GM23248 (cell line): ENCODE measurements around the gene ZFAND4.

Source experiments
- EZH2 ChIP-seq: fragments of 200-600 bp; sonication (generic); IDR thresholded peaks from 2 replicates; pipeline ENCODE4 v1.6.1; 2018; ENCODE audit warnings: antibody characterized with exemption, mild to moderate bottlenecking; ENCODE audit not compliant: insufficient read depth, poor library complexity, severe bottlenecking
- EZH2phosphoT487 ChIP-seq: fragments of 200-600 bp; sonication (generic); IDR thresholded peaks from 2 replicates; pipeline ENCODE4 v1.6.1; 2018; ENCODE audit warnings: antibody characterized with exemption, moderate library complexity, mild to moderate bottlenecking, low read depth; ENCODE audit not compliant: insufficient read depth

GRCh38 chr10:45594276-45595157 lies 78.1 kb downstream of the ZFAND4 start:
- no peak for TF ChIP-seq EZH2phosphoT487
- no peak for TF ChIP-seq EZH2
